ENCODE results near the gene TOR1AIP2.

The TOR1AIP2 gene

DNA sequence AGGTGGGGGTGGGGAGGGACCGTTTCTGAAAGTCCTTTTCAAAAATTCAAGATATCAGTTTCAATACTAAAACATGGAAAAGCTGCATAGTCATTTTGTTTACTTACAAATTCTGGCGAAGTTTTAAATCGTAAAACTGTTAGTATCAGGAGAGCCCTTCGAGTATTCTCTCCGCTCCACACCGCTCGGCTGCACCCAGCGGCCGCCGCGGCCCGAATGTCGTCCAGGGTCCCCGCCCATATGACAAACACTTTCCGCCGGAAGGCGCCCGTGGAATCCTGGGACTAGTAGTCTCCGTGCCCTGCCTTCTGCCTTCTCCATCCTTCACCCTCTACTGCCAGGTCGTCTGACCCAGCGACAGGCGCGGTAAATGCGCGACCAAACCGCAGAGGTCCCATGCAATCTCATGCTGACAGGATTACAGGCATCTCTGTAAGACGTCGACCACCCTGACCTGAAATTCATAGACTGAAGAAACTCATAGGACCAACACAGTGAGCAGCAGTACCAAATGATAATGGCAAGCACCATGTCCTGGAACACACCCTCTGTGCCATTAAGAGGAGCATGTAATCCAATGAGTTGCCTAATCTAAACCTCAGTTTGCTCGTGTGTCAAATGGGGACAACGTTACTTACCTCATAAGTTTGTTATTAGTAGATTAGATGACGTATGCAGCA, at the start of gene TOR1AIP2:
TOR1AIP2 (minus strand) TSS at position 218 of the 680 bp plus-strand sequence. CDS start 25,138 bp downstream, outside the sequence.
- in situ Hi-C loops (cut with MboI; ENCODE audit: low sequenced_read_pairs): no loop called here

DNA sequence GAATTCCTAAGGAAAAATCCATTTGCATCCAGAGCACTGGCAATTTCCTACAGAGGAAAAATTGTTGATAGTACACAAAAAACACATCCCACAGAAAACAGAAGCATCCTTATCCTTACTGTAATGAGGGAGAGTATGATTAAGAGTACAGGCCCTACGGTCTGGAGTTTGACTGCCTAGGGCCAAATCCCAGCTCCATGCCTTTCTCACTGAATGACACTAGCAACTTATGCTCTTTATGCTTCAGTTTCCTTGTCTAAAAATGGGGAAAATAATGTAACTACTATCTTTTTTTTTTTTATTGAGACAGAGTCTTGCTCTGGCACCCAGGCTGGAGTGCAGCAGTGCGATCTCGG, 49.2 kb upstream of the TOR1AIP2 start:
- in situ Hi-C loops (cut with MboI; ENCODE audit: low sequenced_read_pairs): no loop called here

DNA sequence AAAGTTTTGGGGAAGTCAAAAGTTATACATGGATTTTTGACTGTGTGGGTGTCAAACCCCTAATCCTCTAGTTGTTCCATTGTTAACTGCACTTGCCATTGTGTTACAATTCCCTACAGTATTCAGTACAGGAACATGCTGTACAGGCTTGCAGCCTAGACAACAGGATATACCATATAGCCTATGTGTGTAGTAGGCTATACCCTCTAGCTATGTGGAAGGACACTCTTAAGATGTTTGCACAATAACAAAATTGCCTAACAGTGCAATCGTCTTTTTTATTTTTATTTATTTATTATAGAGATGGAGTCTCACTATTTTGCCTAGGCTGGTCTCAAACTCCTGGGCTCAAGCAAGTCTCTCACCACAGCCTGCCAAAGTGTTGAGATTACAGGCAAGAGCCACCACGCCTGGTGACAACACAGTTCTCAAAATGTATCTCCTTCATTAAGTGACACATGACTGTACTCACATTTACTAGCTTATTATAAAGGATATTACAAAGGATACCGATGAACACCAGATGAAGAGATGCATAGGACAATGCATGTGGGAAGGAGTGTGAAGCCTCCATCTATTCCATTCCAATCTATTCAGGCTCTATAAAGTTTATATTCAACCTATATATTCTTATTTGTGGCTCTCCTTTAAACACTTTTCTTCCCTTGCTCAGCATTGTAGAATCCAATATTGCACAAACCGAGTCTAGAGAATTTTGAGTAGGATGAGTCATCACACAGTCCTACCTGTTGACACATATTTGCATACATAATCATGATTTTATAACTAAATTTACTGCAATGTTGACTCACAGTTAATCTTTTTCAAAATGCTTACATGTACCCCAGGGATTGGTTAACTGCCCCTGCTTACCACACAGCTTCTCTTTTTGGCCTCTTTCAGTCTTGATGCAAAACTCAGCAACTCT, 48.6 kb upstream of the TOR1AIP2 start:
- in situ Hi-C loops (cut with MboI; ENCODE audit: low sequenced_read_pairs): no loop called here

DNA sequence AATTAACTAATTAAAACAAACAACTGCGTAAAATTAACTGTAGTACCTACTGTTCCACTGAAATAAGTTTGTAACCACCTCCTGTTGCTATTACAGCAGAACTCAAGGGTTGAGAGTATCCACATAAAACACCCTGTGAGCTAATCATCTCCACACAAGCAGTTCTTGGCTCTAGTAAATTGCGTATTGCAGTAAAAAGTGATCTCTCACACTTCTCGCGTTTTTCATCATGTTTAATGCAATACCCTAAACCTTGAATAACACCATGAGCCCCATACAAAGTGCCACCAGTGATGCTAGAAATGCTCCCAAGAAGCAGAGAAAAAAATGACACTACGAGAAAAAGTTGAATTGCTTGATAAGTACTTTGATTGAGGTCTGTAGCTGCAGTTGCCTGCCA, 47.7 kb upstream of the TOR1AIP2 start:
- in situ Hi-C loops (cut with MboI; ENCODE audit: low sequenced_read_pairs): no loop called here

DNA sequence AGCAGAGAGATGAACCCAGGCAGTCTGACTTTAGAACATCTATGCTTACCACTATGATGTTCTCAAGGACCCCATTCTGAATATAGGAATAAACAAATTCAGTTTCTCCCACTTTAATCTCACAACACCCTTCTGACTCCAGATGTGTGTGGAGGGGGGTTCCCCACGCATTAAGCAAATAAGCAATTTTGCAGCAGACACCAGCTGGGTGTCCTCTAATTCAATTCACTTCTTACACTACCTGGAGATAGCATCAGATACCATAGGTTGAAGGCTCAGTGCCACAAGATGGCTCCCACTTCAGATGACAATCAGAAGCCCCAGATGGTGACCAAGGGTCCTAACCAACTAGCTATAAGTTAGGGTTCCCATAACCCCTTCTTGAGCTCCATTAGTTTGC, 46.7 kb upstream of the TOR1AIP2 start:
- in situ Hi-C loops (cut with MboI; ENCODE audit: low sequenced_read_pairs): no loop called here

DNA sequence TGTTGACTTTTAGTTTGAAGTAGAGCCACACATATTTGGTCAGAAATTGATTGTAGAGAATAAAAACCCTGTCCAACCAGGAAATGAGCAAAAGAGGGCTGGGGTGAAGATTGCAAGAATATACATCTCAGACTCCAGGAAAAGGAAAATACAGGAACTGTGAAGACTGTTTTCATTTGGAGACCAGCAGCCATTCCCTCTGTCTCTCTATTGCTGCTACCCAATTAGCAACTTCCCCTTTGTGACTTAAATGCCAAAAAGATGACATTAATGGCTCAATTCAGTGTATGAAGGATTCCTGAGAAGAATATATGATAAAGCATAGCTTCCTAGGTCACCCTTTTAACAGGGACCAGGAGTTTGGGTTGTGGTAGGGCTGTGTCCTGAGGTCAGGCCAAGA, 45.4 kb upstream of the TOR1AIP2 start:
- in situ Hi-C loops (cut with MboI; ENCODE audit: low sequenced_read_pairs): no loop called here

DNA sequence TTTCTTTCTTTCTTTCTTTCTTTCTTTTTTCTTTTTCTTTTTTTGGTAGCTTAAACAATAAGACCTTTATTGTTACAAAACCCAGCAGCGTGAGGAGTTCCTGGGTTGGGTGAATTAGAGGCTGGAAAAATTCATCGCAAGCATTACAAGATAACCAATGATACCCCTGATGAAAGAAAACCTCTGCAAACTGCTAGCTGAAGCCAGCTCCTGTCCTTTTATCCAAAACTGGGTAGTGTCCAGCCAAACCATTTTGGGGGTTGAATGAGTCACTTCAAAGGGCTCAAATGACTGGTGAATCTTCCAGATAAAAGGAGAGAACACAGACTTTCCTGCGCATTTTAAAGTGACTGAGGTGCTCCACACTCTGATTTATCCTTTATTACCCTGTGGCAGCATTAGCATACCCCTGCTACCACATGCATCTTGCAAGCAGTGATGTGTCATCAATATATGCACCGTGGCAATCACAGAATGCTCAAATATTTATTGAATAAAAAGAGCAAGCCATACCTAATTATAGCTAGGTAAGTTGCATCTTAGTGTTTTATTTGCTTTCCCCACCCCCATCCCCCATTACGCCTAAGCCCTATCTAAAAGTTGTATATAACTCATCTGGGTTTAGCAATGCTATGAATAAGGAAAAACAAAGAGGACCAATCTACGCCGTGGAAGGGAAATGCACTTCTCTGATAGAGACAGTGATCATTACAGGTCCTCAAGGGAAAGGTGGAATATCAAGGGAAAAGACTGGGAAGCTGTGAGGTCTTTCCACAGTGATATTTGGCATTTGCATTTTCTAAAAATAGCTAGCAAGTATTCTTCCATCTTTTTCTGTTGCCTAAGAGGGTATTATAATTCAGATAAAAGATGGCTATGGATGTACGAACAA, 44.6 kb upstream of the TOR1AIP2 start:
- in situ Hi-C loops (cut with MboI; ENCODE audit: low sequenced_read_pairs): no loop called here

DNA sequence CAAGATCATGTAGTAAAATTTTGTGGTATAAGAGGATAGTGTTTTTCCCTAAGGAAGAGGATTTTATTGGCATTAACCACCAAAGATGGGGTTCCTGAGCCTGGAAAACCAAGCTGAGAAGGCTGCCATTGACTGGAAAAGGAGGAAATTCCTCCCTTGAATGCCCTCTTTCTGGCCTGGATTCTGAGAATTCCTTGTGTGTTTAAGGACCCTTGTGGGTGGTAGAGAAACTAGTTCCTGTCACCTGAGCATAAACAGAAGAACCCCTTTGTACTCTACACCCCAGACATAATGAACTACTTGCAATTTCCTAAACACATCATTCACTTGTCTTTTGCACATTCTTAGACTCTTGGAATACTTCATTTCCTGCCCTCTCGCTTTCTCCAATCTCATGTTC, 43.9 kb upstream of the TOR1AIP2 start:
- in situ Hi-C loops (cut with MboI; ENCODE audit: low sequenced_read_pairs): no loop called here

DNA sequence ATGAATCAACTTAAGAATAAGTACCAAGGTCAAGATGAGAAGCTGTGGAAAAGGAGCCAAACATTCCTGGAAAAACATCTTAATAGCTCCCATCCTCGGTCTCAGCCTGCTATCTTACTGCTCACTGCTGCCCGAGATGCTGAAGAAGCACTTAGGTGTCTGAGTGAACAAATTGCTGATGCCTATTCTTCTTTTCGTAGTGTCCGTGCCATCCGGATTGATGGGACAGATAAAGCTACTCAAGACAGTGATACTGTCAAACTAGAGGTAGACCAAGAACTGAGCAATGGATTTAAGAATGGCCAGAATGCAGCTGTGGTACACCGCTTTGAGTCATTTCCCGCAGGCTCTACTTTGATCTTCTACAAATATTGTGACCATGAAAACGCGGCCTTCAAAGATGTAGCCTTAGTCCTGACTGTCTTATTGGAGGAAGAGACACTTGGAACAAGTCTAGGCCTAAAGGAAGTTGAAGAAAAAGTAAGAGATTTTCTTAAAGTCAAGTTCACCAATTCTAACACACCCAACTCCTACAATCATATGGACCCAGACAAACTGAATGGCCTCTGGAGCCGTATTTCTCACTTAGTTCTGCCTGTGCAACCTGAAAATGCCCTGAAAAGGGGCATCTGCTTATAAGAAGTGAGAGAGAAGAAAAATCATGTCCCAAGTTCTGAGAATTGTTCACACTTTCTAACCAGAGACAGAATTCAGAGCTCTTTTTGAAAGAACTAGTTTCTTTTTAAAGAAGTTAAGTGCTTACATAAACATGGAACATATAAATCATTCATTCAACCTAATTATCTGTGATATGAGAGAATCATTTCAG, 40.2 kb upstream of the TOR1AIP2 start:
- in situ Hi-C loops (cut with MboI; ENCODE audit: low sequenced_read_pairs): no loop called here

DNA sequence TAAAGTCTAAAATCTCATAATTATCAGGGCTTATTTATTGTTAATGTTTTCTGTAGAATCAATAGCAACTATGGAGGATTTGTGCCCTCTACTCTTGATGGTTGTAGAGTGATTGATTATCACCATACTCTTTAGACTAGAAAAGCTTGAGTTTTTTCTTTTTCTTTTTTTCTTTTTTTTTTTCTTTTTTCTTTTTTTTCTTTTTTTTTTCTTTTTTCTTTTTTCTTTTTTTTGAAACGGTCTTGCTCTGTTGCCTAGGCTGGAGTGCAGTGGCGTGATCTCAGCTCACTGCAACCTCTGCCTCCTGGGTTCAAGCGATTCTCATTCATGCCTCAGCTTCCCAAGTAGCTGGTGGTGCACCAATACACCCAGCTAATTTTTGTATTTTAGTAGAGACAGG, 34.2 kb upstream of the TOR1AIP2 start:
- in situ Hi-C loops (cut with MboI; ENCODE audit: low sequenced_read_pairs): no loop called here

DNA sequence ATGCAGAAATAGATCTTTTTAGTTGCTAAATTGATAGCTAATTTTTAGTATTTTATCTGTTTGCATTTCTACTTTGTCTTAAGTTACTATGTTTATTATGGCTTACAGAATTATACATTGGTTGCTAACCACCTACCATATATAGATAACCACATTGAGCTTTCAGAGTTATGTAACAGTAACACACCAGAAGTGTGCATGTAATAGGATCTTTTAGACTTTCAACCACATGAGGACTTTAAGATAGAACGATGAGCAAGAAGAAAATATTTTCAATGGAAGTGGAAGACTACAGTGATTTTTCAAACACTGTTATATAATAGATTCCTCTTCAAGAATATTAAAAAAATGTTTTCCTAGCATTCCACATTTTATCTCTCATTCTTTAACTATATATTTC, 33.3 kb upstream of the TOR1AIP2 start:
- in situ Hi-C loops (cut with MboI; ENCODE audit: low sequenced_read_pairs): no loop called here

DNA sequence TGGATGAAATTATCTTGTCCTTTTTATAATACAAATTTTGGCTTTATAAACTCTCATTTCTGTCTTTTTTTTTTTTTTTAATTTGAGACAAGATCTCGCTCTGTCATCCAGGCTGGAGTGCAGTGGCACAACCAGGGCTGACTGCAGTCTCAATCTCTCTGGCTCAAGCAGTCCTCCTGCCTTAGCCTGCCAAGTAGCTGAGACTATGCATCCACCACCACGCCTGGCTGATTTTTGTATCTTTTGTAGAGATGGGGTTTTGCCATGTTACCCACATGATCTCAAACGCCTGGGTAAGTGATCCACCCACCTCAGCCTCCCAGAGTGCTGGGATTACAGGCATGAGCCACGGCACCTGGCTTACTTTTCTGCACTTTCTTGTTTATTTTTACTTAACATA, 12.0 kb upstream of the TOR1AIP2 start:
- in situ Hi-C loops (cut with MboI; ENCODE audit: low sequenced_read_pairs): no loop called here

DNA sequence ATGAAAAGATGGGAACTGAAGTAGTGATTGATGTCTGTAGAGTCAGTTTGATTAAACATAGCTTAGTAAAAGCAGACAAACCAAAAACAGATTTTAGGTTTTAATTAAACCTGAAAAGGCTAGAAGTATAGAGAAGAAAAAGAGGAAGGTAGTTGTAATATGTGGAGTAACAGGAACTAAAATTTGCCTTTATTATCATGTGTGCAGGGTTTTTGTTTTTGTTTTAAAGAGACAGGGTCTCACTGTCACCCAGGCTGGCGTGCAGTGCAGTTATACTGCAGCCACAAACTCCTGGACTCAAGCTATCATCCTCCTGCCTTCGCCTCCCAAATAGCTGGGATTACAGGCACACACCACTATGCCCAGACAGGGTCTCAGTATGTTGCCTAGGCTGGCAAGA, 10.5 kb upstream of the TOR1AIP2 start:
- in situ Hi-C loops (cut with MboI; ENCODE audit: low sequenced_read_pairs): no loop called here

DNA sequence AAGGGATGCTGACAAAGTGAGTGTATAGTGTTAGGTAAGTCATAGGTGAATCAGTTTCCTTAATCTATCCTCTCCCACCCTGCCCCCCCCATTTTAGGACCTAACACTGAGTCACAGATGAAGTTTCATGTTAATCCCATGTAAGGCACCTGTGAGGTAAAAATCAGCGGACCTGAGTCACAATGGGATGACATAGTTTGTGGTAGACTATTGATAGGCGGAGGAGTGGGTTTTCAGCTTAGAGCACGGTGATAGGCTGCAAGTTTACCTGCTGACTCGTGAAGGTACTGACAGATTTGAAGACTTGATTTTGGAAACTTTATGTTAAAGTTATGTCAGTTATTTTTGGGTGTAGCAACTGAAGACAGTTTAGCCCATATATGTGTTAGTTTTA, 6.1 kb upstream of the TOR1AIP2 start:
- in situ Hi-C loops (cut with MboI; ENCODE audit: low sequenced_read_pairs): no loop called here

DNA sequence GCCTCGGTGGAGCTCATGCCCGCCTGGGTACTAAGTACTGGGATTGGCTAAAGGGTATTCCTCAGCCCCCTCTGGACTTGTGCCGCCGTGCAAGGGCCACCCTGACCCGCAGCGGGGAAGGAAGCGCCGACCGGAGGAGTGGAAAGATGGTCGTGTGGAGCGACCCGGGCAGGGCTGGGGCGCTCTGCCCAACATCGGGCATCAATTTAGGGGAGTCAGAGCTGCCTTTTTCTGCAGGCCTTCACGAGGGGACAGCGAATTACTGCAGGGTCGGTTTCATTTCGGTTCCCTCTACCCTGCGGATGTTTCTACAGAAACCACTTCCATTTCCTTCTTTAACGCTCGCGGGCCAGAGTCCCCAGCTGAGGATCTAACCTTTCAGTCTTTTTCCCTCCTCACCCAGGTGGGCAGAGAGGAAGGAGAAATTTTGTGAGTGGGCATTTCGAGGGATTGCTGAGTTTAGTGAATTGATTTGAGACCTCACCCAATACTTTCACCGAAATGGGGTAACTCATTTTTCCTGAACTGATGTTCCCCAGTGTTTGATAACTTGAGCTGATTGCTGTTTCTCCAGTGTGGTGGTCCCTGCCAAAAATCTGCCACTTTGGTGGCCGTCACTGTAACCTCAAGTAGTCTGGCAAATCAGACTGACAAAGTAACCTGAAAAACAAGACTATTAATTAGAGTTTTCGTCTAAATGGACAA, 5.6 kb upstream of the TOR1AIP2 start:
- in situ Hi-C loops (cut with MboI; ENCODE audit: low sequenced_read_pairs): no loop called here

DNA sequence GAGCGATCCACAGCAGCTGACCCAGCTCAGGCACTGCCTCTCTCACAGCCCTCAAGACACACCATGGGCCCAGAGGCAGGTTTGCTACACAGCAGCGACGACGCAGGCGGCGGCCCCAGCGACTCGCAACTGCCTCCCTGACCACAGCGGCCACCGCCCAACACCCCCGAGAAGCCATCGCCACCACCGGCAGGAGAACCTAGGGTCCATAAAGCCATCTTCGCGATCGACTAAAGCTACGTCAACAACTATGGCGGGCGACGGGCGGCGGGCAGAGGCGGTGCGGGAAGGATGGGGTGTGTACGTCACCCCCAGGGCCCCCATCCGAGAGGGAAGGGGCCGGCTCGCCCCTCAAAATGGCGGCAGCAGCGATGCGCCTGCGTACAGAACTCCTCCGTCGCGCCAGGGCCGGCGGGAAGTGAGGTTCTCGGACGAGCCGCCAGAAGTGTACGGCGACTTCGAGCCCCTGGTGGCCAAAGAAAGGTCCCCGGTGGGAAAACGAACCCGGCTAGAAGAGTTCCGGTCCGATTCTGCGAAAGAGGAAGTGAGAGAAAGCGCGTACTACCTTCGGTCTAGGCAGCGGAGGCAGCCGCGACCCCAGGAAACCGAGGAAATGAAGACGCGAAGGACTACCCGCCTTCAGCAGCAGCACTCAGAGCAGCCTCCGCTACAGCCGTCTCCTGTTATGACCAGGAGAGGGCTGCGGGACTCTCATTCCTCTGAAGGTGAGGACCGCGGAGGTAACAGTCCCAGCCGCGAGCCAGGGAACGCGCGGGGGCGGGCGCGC, 4.8 kb upstream of the TOR1AIP2 start, which contains the start of gene TOR1AIP1:
TOR1AIP1 (plus strand) TSS at position 33 of the 787 bp plus-strand sequence; CDS start at position 251, 218 bp downstream.
- in situ Hi-C loops (cut with MboI; ENCODE audit: low sequenced_read_pairs): no loop called here

DNA sequence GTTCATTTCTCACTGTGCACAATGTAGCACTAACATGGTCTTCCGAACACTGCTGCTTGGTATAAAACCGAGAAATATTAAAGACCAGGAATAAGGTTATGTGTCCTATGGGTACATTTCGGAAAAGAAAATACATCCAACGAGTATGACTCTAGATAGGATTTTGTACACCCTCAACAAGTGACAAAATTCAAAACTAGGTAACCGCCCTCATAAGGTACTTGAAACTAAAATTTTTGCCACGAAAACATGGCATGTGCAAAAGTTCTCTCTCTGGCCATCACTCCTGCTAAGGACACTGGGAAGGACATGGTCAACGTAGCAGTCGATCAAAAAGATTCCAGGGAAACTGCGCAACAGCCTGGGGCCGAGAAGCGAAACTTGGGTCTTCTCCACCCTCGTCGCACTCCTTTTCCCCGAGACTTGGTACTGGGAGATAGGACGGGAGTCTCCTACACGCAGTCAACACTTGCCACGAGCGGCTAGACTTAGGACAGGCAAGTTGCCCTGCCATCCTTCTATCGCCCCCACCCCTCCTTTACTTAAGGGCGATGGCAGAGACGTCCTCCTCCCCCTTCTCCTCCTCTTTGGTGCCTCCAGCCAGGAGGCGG, 4.1 kb upstream of the TOR1AIP2 start:
- in situ Hi-C loops (cut with MboI; ENCODE audit: low sequenced_read_pairs): no loop called here

DNA sequence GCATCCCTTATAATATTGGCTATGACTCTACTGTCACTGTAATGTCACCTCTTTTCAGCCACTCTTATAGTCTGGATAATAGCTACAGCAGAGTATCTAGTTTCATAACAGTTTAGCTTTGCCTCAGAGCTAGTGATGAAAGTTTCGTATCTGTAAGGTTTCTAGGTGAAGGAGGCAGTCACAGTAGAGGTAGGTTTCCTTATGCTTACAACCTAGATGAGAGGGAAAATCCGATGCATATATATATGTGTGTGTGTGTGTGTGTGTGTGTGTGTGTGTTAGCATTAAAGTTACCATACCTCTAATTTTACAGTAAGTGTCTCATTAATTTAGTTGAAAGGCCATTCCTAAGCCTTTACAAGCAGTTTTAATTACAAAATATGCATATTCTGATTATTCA, 2.2 kb upstream of the TOR1AIP2 start:
- in situ Hi-C loops (cut with MboI; ENCODE audit: low sequenced_read_pairs): no loop called here

Data from HL-60/S4 treated with retinoic acid at 250 ng/mL for 4 days and 3 days (cell line).